CD4-positive, alpha-beta T cell (primary cell): ENCODE results near the gene WFIKKN1. TPM values are rescaled to one million over a fixed set of nuclear protein-coding genes. Genes with fewer than 3 reads are reported as not detected.

Experiments used
- ATAC-seq: fragments of 200-7000 bp; cut with Tn5 transposase; one replicate; pipeline ENCODE4 v1.10.0; 2022; ENCODE audit warnings: mild to moderate bottlenecking; ENCODE audit not compliant: poor library complexity
- CTCF ChIA-PET: fragments of 350-600 bp; sonication (Branson Sonifier 250); formaldehyde crosslinking; loops from one replicate; lab custom pipeline; 2021; ENCODE audit warnings: antibody characterized with exemption, inconsistent platforms; lab: Charles Lee
- POLR2A ChIA-PET: fragments of 350-600 bp; sonication (Branson Sonifier 250); formaldehyde crosslinking; loops from one replicate; lab custom pipeline; 2021; ENCODE audit warnings: antibody characterized with exemption, inconsistent platforms; lab: Charles Lee
- DNase-seq, 14 experiments: peaks; one replicate each; pipeline ENCODE4 v3.0.0-alpha.2; 2013 to 2020; ENCODE audit warnings: mixed read lengths in 2 of 14
- H3K27ac ChIP-seq, 2 donors: one replicate each; pipeline versions ENCODE4 v1.5.1 to v1.7.0; 2013; ENCODE audit warnings: low read length in 2 of 2, low read depth in 1 of 2, mild to moderate bottlenecking in 1 of 2
- H3K27me3 ChIP-seq, 2 experiments: 1 replicate in 1 of 2; 2 replicates in 1 of 2; pipeline versions ENCODE4 v1.6.1 to v1.7.0; 2013; ENCODE audit warnings: low read length in 2 of 2, control low read depth in 1 of 2, mild to moderate bottlenecking in 1 of 2, moderate library complexity in 1 of 2; ENCODE audit not compliant: insufficient read depth in 2 of 2, control insufficient read depth in 1 of 2
- H3K36me3 ChIP-seq: one replicate; pipeline ENCODE4 v1.6.1; 2013; ENCODE audit warnings: low read length, control low read depth; ENCODE audit not compliant: insufficient read depth
- H3K4me1 ChIP-seq: one replicate; pipeline ENCODE4 v1.6.1; 2013; ENCODE audit warnings: low read length, control low read depth; ENCODE audit not compliant: insufficient read depth
- H3K4me3 ChIP-seq: one replicate; pipeline ENCODE4 v1.5.1; 2013; ENCODE audit warnings: mild to moderate bottlenecking, low read length, moderate library complexity
- H3K9me3 ChIP-seq, 2 experiments: 1 replicate in 1 of 2; 2 replicates in 1 of 2; pipeline versions ENCODE4 v1.6.1 to v1.7.0; 2013; ENCODE audit warnings: low read length in 2 of 2, mild to moderate bottlenecking in 2 of 2, control low read depth in 1 of 2, moderate library complexity in 1 of 2; ENCODE audit not compliant: control insufficient read depth in 1 of 2, insufficient read depth in 1 of 2
- H3K27ac Mint-ChIP-seq: one replicate; pipeline ENCODE4 v1.8.0; 2020; ENCODE audit warnings: mixed read lengths
- H3K27me3 Mint-ChIP-seq: one replicate; pipeline ENCODE4 v1.8.0; 2021; ENCODE audit warnings: mixed read lengths
- H3K36me3 Mint-ChIP-seq: one replicate; pipeline ENCODE4 v1.8.0; 2021; ENCODE audit warnings: low read depth, mixed read lengths
- H3K4me1 Mint-ChIP-seq: one replicate; pipeline ENCODE4 v1.8.0; 2021; ENCODE audit warnings: low read depth, mixed read lengths
- H3K4me3 Mint-ChIP-seq: one replicate; pipeline ENCODE4 v1.8.0; 2020; ENCODE audit warnings: mild to moderate bottlenecking, mixed read lengths
- H3K9me3 Mint-ChIP-seq: one replicate; pipeline ENCODE4 v1.8.0; 2020; ENCODE audit warnings: mixed read lengths
- CTCF ChIP-seq: fragments of 200-600 bp; IDR thresholded peaks from one replicate; pipeline ENCODE4 v1.8.0; 2022; ENCODE audit warnings: antibody characterized with exemption, mild to moderate bottlenecking
- intact Hi-C, 2 experiments: fragments of 100-400 bp; cut with DNase I in 1 of 2; cut with micrococcal nuclease in 1 of 2; formaldehyde crosslinking; loops; one replicate each; pipeline versions ENCODE4 v1.15.1 to v1.9.0; 2023 to 2025; cut with DNase I, micrococcal nuclease
- total RNA-seq, 174 experiments: library from RNA in 2 of 174; stranded (reverse) in 2 of 174; gene quantifications; one replicate each; pipeline ENCODE4 v1.2.3 and lab custom pipeline; 2021 to 2026

The WFIKKN1 gene
- total RNA-seq, 2 experiments from 2014 or later = 0.64 to 0.99 TPM

- Mint-ChIP-seq H3K27ac (no peak overlapping the region), H3K4me1 (no peaks in the 10 kb centered on the region), H3K36me3 (no peaks in the 10 kb centered on the region), H3K9me3 (no peaks in the 10 kb centered on the region), H3K4me3 (no peak overlapping the region), H3K27me3 (no peaks in the 10 kb centered on the region)
- ChIA-PET CTCF (interaction anchor here (0.6 kb wide), 1 partner anchor 17 kb away, joined by 3 read pairs; no protein-coding TSS in a partner anchor), POLR2A (no interaction called here)
- Histone ChIP-seq H3K36me3 (no peaks in the 10 kb centered on the region), H3K4me1 (peaks cover 19% of the 10 kb centered on the region), H3K27ac (no peak overlapping the region), H3K9me3 (no peaks in the 10 kb centered on the region), H3K27me3 (no peaks in the 10 kb centered on the region), H3K4me3 (no peak overlapping the region)
- intact Hi-C loops = no loop called here
- ATAC-seq (no peak), DNase-seq (no peak)
- TF ChIP-seq CTCF = no peak
Observed at GRCh38 chr16:583470-583814, 47.3 kb upstream of the WFIKKN1 start.

DNA sequence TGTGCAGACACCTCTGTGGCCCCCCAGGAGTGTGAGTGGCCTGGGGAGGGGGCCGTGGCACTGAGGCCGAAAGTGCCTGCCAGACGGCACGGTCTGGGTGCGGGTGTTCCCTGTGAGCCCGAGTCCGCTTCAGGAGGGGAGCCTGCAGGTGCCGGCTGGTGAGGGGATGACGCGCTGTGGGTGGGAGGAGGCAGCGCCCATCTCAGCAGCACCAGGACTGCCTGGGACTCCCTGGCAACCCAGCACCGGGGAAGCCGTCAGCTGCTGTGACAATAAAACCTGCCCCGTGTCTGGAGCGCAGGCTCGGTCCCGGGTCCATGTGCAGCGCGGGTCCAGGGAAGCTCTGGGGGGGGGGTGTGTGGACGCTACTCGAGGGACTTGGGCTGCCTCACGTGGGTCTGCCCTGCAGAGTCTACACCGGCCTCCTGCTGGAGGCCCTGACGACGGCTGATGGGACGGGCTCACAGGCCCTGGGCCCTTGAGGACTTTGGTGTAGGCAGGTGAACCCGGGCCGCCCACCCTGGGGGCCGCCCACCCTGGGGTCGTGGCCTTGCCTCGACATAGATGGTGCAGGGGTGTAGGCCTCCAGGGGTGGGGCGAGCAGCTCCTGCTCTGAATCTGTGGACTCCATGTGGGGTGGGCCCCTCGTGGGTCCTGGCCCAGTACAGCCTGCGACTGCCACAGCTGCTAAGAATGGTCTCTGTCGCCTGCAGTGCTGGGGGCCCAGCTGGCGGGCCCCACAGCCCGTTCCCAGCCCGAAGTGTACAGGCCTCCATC lies 46.8 kb upstream of the WFIKKN1 start:
- H3K9me3 Mint-ChIP-seq = no peaks in the 10 kb centered on the region
- ChIA-PET CTCF (interaction anchor here (0.6 to 0.7 kb wide), 2 partner anchors 16 to 42 kb away, joined by 3 read pairs; no protein-coding TSS in a partner anchor), POLR2A (no interaction called here)
- H3K27ac Mint-ChIP-seq = no peak overlapping the region
- Histone ChIP-seq H3K27me3 (no peaks in the 10 kb centered on the region), H3K36me3 (no peaks in the 10 kb centered on the region), H3K27ac (no peak overlapping the region), H3K4me1 (peaks cover 20% of the 10 kb centered on the region), H3K4me3 (no peak overlapping the region), H3K9me3 (no peaks in the 10 kb centered on the region)
- ATAC-seq (no peak), DNase-seq (no peak)
- intact Hi-C loops = no loop called here
- H3K4me1 Mint-ChIP-seq = no peaks in the 10 kb centered on the region
- peaks cover 4% of the 10 kb centered on the region for H3K36me3 Mint-ChIP-seq
- no peak overlapping the region for H3K4me3 Mint-ChIP-seq
- no peaks in the 10 kb centered on the region for H3K27me3 Mint-ChIP-seq
- TF ChIP-seq CTCF = no peak

DNA sequence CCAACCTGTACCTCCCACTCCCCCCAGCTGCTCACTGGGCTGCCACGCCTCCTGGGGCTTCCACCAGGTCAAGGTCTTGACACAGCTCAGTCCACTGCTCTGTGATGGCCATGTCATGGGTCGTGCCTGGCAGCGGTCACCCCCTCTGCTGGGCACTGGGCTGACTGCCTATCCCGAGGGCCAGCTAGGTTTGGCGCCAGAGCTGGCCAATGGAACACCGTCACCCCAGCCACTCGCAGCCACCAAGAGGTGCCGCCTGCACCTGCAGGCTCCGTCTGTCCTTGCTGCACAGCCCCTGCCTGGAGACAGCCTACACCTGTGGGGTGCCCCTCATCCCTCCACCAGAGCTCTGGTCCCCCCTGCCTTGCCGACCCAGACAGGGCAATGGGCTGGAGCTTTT lies 45.4 kb upstream of the WFIKKN1 start:
- no peak for TF ChIP-seq CTCF
- Histone ChIP-seq H3K9me3 (no peaks in the 10 kb centered on the region), H3K4me3 (no peak overlapping the region), H3K27ac (no peak overlapping the region), H3K27me3 (no peaks in the 10 kb centered on the region), H3K4me1 (peaks cover 18% of the 10 kb centered on the region), H3K36me3 (no peaks in the 10 kb centered on the region)
- intact Hi-C loops = no loop called here
- Mint-ChIP-seq H3K4me1 (no peaks in the 10 kb centered on the region), H3K9me3 (no peaks in the 10 kb centered on the region), H3K36me3 (peaks cover 11% of the 10 kb centered on the region), H3K27me3 (no peaks in the 10 kb centered on the region), H3K4me3 (peak overlapping the region; percentile 11), H3K27ac (no peak overlapping the region)
- ChIA-PET CTCF (interaction anchor here (0.6 kb wide), 1 partner anchor 194 kb away, joined by 4 read pairs; no protein-coding TSS in a partner anchor), POLR2A (no interaction called here)
- no peak for ATAC-seq
- no peak for DNase-seq
